ENCODE data around the gene C2orf78. TPM values are rescaled to one million over a fixed set of nuclear protein-coding genes. Genes with fewer than 3 reads are reported as not detected.

The C2orf78 gene
- total RNA-seq, 1 experiment from 2014 or later: not detected

GRCh38 chr2:73838889-73839534 is 55.0 kb downstream of the C2orf78 start:
- intact Hi-C loops (cut with micrococcal nuclease; ENCODE audit: unreplicated experiment): no loop called here
- no peak for DNase-seq (ENCODE audit: low spot score)
- Histone ChIP-seq H3K9me3 (ENCODE audit: low read depth, low read length, poor library complexity, severe bottlenecking) (no peaks in the 10 kb centered on the region), H3K4me1 (ENCODE audit: insufficient read depth, low read length, poor library complexity, severe bottlenecking) (no peaks in the 10 kb centered on the region), H3K27me3 (replicated peaks; ENCODE audit: insufficient read depth, low read depth, low read length, poor library complexity) (no peaks in the 10 kb centered on the region), H3K4me3 (ENCODE audit: low read depth, low read length, poor library complexity, severe bottlenecking) (no peak overlapping the region), H3K36me3 (ENCODE audit: insufficient read depth, low read length, poor library complexity, severe bottlenecking) (peaks cover 26% of the 10 kb centered on the region), H3K27ac (ENCODE audit: low read depth, low read length, poor library complexity, severe bottlenecking) (no peak overlapping the region)
- no TSS peak for BruUV-seq (replicated peaks)
- POLR2A ChIA-PET (ENCODE audit: low non-redundant PET): no interaction called here
- no peak for TF ChIP-seq EZH2 (IDR thresholded peaks at IDR 0.05; ENCODE audit: borderline replicate concordance, low read depth, low read length, poor library complexity, severe bottlenecking)
- TF ChIP-seq, protein P1, sequence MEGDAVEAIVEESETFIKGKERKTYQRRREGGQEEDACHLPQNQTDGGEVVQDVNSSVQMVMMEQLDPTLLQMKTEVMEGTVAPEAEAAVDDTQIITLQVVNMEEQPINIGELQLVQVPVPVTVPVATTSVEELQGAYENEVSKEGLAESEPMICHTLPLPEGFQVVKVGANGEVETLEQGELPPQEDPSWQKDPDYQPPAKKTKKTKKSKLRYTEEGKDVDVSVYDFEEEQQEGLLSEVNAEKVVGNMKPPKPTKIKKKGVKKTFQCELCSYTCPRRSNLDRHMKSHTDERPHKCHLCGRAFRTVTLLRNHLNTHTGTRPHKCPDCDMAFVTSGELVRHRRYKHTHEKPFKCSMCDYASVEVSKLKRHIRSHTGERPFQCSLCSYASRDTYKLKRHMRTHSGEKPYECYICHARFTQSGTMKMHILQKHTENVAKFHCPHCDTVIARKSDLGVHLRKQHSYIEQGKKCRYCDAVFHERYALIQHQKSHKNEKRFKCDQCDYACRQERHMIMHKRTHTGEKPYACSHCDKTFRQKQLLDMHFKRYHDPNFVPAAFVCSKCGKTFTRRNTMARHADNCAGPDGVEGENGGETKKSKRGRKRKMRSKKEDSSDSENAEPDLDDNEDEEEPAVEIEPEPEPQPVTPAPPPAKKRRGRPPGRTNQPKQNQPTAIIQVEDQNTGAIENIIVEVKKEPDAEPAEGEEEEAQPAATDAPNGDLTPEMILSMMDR (conservative IDR thresholded peaks at IDR 0.05; ENCODE audit: low read depth, low read length): no peak
- CTCF ChIA-PET: no interaction called here

DNA sequence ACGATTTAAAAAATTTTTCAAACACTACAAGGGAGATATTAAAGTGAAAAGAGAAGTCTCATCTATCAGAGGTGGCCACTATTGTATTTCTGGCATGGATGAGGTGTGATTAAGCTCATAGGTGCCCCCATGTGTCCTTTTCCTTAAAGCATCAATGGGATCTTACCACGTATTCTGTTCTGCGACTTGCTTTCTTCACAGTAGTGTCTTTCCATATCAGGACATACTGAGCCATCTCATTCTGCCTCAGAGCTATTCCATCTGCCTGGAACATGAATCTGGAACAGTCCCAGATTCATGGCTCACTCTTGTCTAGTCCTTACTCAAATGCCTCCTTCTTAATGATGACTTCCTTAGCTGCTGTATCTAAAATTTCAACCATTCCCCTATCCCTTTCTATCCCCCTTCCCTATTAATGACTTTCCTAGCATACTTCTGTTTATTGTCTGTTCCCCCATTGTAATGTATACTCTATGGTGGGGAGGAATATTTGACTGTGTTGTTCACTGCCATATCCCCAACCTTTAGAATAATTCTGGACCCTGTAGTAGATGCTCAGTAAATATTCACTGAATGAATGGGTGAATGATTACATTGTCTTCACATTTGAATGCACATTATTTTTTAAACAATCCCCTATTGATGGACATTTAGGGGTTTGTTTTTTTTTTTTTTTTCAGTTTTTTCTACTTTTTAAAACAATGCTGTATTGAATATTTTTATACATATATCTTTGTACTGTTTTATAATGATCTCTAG is 55.8 kb downstream of the C2orf78 start:
- H3K27ac ChIP-seq (ENCODE audit: low read depth, low read length, poor library complexity, severe bottlenecking): no peak overlapping the region
- ChIA-PET CTCF (no interaction called here), POLR2A (ENCODE audit: low non-redundant PET) (no interaction called here)
- DNase-seq (ENCODE audit: low spot score): no peak
- no peaks in the 10 kb centered on the region for H3K9me3 ChIP-seq (ENCODE audit: low read depth, low read length, poor library complexity, severe bottlenecking)
- no peak overlapping the region for H3K4me3 ChIP-seq (ENCODE audit: low read depth, low read length, poor library complexity, severe bottlenecking)
- intact Hi-C loops (cut with micrococcal nuclease; ENCODE audit: unreplicated experiment): no loop called here
- H3K36me3 ChIP-seq (ENCODE audit: insufficient read depth, low read length, poor library complexity, severe bottlenecking): peaks cover 28% of the 10 kb centered on the region
- H3K4me1 ChIP-seq (ENCODE audit: insufficient read depth, low read length, poor library complexity, severe bottlenecking): no peaks in the 10 kb centered on the region
- H3K27me3 ChIP-seq (replicated peaks; ENCODE audit: insufficient read depth, low read depth, low read length, poor library complexity): no peaks in the 10 kb centered on the region
- no TSS peak for BruUV-seq (replicated peaks)
- TF ChIP-seq EZH2 (IDR thresholded peaks at IDR 0.05; ENCODE audit: borderline replicate concordance, low read depth, low read length, poor library complexity, severe bottlenecking): no peak
- TF ChIP-seq, protein P1 (conservative IDR thresholded peaks at IDR 0.05; ENCODE audit: low read depth, low read length): no peak

- intact Hi-C loops (cut with micrococcal nuclease; ENCODE audit: unreplicated experiment): no loop called here
- no peaks in the 10 kb centered on the region for H3K27me3 ChIP-seq (replicated peaks; ENCODE audit: insufficient read depth, low read depth, low read length, poor library complexity)
- H3K4me3 ChIP-seq (ENCODE audit: low read depth, low read length, poor library complexity, severe bottlenecking): no peak overlapping the region
- no peak for DNase-seq (ENCODE audit: low spot score)
- no peak overlapping the region for H3K27ac ChIP-seq (ENCODE audit: low read depth, low read length, poor library complexity, severe bottlenecking)
- CTCF ChIA-PET: no interaction called here
- no peak for TF ChIP-seq EZH2 (IDR thresholded peaks at IDR 0.05; ENCODE audit: borderline replicate concordance, low read depth, low read length, poor library complexity, severe bottlenecking)
- TF ChIP-seq, protein P1 (conservative IDR thresholded peaks at IDR 0.05; ENCODE audit: low read depth, low read length): no peak
- H3K4me1 ChIP-seq (ENCODE audit: insufficient read depth, low read length, poor library complexity, severe bottlenecking): no peaks in the 10 kb centered on the region
- POLR2A ChIA-PET (ENCODE audit: low non-redundant PET): interaction anchor here (0.7 kb wide), 2 partner anchors 14 to 159 kb away, joined by 3 read pairs; partner anchors contain the start of gene STAMBP
- H3K36me3 ChIP-seq (ENCODE audit: insufficient read depth, low read length, poor library complexity, severe bottlenecking): peaks cover 43% of the 10 kb centered on the region
- no peaks in the 10 kb centered on the region for H3K9me3 ChIP-seq (ENCODE audit: low read depth, low read length, poor library complexity, severe bottlenecking)
- BruUV-seq (replicated peaks): no TSS peak
Measured at GRCh38 chr2:73841912-73842738, 58.1 kb downstream of the C2orf78 start.

Data from A673 (cell line).